Endothelial cell of umbilical vein (primary cell): ENCODE results near the gene RNFT2.

ENCODE experiments used
- FOS ChIP-seq: IDR thresholded peaks from 2 replicates; pipeline ENCODE4 v1.6.1; 2011; ENCODE audit warnings: mild to moderate bottlenecking, low read length, moderate library complexity, borderline replicate concordance; ENCODE audit not compliant: insufficient read depth
- MYC ChIP-seq: IDR thresholded peaks from one replicate; pipeline ENCODE4 v1.6.1; 2011; ENCODE audit warnings: mild to moderate bottlenecking, low read depth, low read length
- POLR2A ChIP-seq: IDR thresholded peaks from 2 replicates; pipeline ENCODE4 v1.6.1; 2012; ENCODE audit warnings: low read depth, mild to moderate bottlenecking, control low read depth, low read length
- POLR2AphosphoS5 ChIP-seq: IDR thresholded peaks from 2 replicates; pipeline ENCODE4 v1.6.1; 2012; ENCODE audit warnings: low read depth, mild to moderate bottlenecking, control low read depth, low read length, moderate library complexity; ENCODE audit not compliant: insufficient read depth
- TF ChIP-seq, protein P1 (sequence below), 2 donors: IDR thresholded peaks; 1 replicate in 1 of 2; 2 replicates in 1 of 2; pipeline ENCODE4 v1.5.1; 2011; ENCODE audit warnings: low read length in 2 of 2, mild to moderate bottlenecking in 2 of 2, moderate library complexity in 2 of 2, control low read depth in 1 of 2, inconsistent platforms in 1 of 2, low read depth in 1 of 2; ENCODE audit not compliant: insufficient read depth in 1 of 2; ENCODE audit errors: extremely low read depth in 1 of 2

DNA sequence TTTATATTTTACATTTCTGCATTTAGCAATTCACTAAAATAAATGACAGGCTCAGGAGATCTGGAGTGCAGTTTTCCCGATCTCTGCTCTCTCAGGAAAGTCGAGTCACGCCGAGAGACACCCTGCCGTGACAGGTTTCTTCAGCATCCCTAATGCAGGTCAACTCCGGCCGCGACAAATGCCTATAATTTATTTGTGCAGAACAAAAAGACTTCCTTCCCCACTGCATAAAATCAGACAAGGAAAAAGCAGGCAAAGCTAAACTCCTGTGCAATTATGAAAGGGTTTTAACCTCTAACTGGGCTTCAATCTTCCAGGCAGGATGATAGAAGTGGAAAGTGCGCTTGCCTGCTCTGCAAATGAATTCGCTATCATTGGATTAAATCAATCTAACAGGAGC lies 28.3 kb upstream of the RNFT2 start:
- TF ChIP-seq POLR2A, result no peak
- no peak for TF ChIP-seq FOS
- TF ChIP-seq, protein P1, sequence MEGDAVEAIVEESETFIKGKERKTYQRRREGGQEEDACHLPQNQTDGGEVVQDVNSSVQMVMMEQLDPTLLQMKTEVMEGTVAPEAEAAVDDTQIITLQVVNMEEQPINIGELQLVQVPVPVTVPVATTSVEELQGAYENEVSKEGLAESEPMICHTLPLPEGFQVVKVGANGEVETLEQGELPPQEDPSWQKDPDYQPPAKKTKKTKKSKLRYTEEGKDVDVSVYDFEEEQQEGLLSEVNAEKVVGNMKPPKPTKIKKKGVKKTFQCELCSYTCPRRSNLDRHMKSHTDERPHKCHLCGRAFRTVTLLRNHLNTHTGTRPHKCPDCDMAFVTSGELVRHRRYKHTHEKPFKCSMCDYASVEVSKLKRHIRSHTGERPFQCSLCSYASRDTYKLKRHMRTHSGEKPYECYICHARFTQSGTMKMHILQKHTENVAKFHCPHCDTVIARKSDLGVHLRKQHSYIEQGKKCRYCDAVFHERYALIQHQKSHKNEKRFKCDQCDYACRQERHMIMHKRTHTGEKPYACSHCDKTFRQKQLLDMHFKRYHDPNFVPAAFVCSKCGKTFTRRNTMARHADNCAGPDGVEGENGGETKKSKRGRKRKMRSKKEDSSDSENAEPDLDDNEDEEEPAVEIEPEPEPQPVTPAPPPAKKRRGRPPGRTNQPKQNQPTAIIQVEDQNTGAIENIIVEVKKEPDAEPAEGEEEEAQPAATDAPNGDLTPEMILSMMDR (IDR thresholded peaks at IDR 0.05; ENCODE audit: extremely low read depth in 1 of 2, insufficient read depth in 1 of 2, low read depth in 1 of 2, low read length in 2 of 2), result no peak
- no peak for TF ChIP-seq MYC
- TF ChIP-seq POLR2AphosphoS5, result no peak
